Neural cell (in vitro differentiated cells): ENCODE data around the gene EVC. TPM values are rescaled to one million over a fixed set of nuclear protein-coding genes. Genes with fewer than 3 reads are reported as not detected.

Experiments
- H2AFZ ChIP-seq: fragments of 200-600, 300-800 bp; sonication (generic), shearing (Covaris generic); 2 replicates; pipeline ENCODE4 v1.6.0; 2014; ENCODE audit warnings: low read depth, mild to moderate bottlenecking, antibody characterized with exemption, low read length, moderate library complexity
- H3F3A ChIP-seq: fragments of 200-600 bp; shearing (Covaris generic); 2 replicates; pipeline ENCODE4 v1.6.1; 2016; ENCODE audit warnings: mild to moderate bottlenecking, moderate library complexity, mixed read lengths, antibody characterized with exemption, low read length; ENCODE audit not compliant: insufficient read depth, poor library complexity, severe bottlenecking
- H3K27ac ChIP-seq: fragments of 200-600, 300-800 bp; sonication (generic), shearing (Covaris generic); 2 replicates; pipeline ENCODE4 v1.5.1; 2014; ENCODE audit warnings: mild to moderate bottlenecking, low read length, moderate library complexity
- H3K27me3 ChIP-seq: fragments of 300-800, 200-600 bp; sonication (generic), shearing (Covaris generic); 2 replicates; pipeline ENCODE4 v1.6.0; 2014; ENCODE audit warnings: mild to moderate bottlenecking, low read depth, low read length, moderate library complexity; ENCODE audit not compliant: insufficient read depth
- H3K36me3 ChIP-seq: fragments of 300-800, 200-600 bp; sonication (generic), shearing (Covaris generic); 2 replicates; pipeline ENCODE4 v1.5.1; 2014; ENCODE audit warnings: mild to moderate bottlenecking, antibody characterized with exemption, low read length, moderate library complexity; ENCODE audit not compliant: insufficient read depth
- H3K4me2 ChIP-seq: fragments of 300-800, 200-600 bp; sonication (generic), shearing (Covaris generic); 2 replicates; pipeline ENCODE4 v1.6.0; 2014; ENCODE audit warnings: mild to moderate bottlenecking, low read length
- H3K4me3 ChIP-seq: fragments of 300-800, 200-600 bp; sonication (generic), shearing (Covaris generic); 2 replicates; pipeline ENCODE4 v1.5.1; 2014; ENCODE audit warnings: mild to moderate bottlenecking, low read length, moderate library complexity
- H3K79me2 ChIP-seq: fragments of 200-600 bp; shearing (Covaris generic); replicated peaks from 2 replicates; pipeline ENCODE4 v1.6.0; 2014; ENCODE audit warnings: mild to moderate bottlenecking, low read length, moderate library complexity; ENCODE audit not compliant: insufficient read depth
- H3K9ac ChIP-seq: fragments of 300-800, 200-600 bp; sonication (generic), shearing (Covaris generic); 2 replicates; pipeline ENCODE4 v1.6.1; 2016; ENCODE audit warnings: mild to moderate bottlenecking, low read length, mixed read lengths
- H3K9me2 ChIP-seq: fragments of 200-600 bp; shearing (Covaris generic); 2 replicates; pipeline ENCODE4 v1.6.1; 2016; ENCODE audit warnings: mild to moderate bottlenecking, low read length, mixed read lengths; ENCODE audit not compliant: insufficient read depth
- H3K9me3 ChIP-seq: fragments of 200-600, 300-800 bp; sonication (generic), shearing (Covaris generic); 2 replicates; pipeline ENCODE4 v1.6.1; 2016; ENCODE audit warnings: mild to moderate bottlenecking, mixed run types, low read length, moderate library complexity, mixed read lengths
- H4K20me1 ChIP-seq: fragments of 200-600 bp; shearing (Covaris generic); 2 replicates; pipeline ENCODE4 v1.6.1; 2016; ENCODE audit warnings: mild to moderate bottlenecking, mixed run types; ENCODE audit not compliant: insufficient read depth
- CTCF ChIP-seq: fragments of 450-650 bp; IDR thresholded peaks from 2 replicates; pipeline ENCODE4 v1.5.1; 2014; ENCODE audit warnings: antibody characterized with exemption, mild to moderate bottlenecking, moderate library complexity; ENCODE audit not compliant: poor library complexity, severe bottlenecking
- EP300 ChIP-seq: fragments of 450-650 bp; conservative IDR thresholded peaks from 2 replicates; pipeline ENCODE4 v1.6.1; 2014; ENCODE audit warnings: antibody characterized with exemption, mild to moderate bottlenecking, moderate library complexity; ENCODE audit not compliant: poor library complexity, severe bottlenecking
- EZH2 ChIP-seq: fragments of 200-600, 300-800 bp; shearing (Covaris generic), sonication (generic); IDR thresholded peaks from 2 replicates; pipeline ENCODE4 v1.6.1; 2014; ENCODE audit warnings: antibody characterized with exemption, low read length, borderline replicate concordance, mild to moderate bottlenecking; ENCODE audit not compliant: insufficient read depth, poor library complexity, severe bottlenecking
- MXI1 ChIP-seq: fragments of 450-650 bp; conservative IDR thresholded peaks from 2 replicates; pipeline ENCODE4 v1.6.1; 2014; ENCODE audit warnings: antibody characterized with exemption, mild to moderate bottlenecking; ENCODE audit not compliant: poor library complexity, severe bottlenecking
- POLR2AphosphoS5 ChIP-seq: IDR thresholded peaks from 2 replicates; pipeline ENCODE4 v1.6.1; 2012
- RAD21 ChIP-seq: fragments of 450-650 bp; conservative IDR thresholded peaks from 2 replicates; pipeline ENCODE4 v1.6.1; 2014; ENCODE audit warnings: antibody characterized with exemption, mild to moderate bottlenecking, moderate library complexity
- SMC3 ChIP-seq: fragments of 450-650 bp; conservative IDR thresholded peaks from 2 replicates; pipeline ENCODE4 v1.6.1; 2014; ENCODE audit warnings: antibody characterized with exemption, mild to moderate bottlenecking, moderate library complexity; ENCODE audit not compliant: poor library complexity
- TAF1 ChIP-seq: IDR thresholded peaks from 2 replicates; pipeline ENCODE4 v1.6.1; 2012; ENCODE audit warnings: low read depth
- polyA plus RNA-seq: library from polyadenylated mRNA; depleted of rRNA; stranded (reverse); fragments of >200 nt; gene quantifications from 2 replicates; pipeline ENCODE4 v1.2.3, GENCODE V29; 2014
- TF ChIP-seq, protein P1 (sequence below): IDR thresholded peaks from 2 replicates; pipeline ENCODE4 v1.6.1; 2012; ENCODE audit warnings: borderline replicate concordance

Gene EVC
- polyA plus RNA-seq, 1 donor from 2014 or later = 0.48 TPM

- no peak overlapping the region for H3K4me2 ChIP-seq
- no peaks in the 10 kb centered on the region for H3K79me2 ChIP-seq
- no peaks in the 10 kb centered on the region for H4K20me1 ChIP-seq
- TF ChIP-seq CTCF (no peak), TAF1 (no peak), EZH2 (no peak), SMC3 (no peak), MXI1 (no peak), RAD21 (no peak), EP300 (no peak), POLR2AphosphoS5 (no peak)
- TF ChIP-seq, protein P1, sequence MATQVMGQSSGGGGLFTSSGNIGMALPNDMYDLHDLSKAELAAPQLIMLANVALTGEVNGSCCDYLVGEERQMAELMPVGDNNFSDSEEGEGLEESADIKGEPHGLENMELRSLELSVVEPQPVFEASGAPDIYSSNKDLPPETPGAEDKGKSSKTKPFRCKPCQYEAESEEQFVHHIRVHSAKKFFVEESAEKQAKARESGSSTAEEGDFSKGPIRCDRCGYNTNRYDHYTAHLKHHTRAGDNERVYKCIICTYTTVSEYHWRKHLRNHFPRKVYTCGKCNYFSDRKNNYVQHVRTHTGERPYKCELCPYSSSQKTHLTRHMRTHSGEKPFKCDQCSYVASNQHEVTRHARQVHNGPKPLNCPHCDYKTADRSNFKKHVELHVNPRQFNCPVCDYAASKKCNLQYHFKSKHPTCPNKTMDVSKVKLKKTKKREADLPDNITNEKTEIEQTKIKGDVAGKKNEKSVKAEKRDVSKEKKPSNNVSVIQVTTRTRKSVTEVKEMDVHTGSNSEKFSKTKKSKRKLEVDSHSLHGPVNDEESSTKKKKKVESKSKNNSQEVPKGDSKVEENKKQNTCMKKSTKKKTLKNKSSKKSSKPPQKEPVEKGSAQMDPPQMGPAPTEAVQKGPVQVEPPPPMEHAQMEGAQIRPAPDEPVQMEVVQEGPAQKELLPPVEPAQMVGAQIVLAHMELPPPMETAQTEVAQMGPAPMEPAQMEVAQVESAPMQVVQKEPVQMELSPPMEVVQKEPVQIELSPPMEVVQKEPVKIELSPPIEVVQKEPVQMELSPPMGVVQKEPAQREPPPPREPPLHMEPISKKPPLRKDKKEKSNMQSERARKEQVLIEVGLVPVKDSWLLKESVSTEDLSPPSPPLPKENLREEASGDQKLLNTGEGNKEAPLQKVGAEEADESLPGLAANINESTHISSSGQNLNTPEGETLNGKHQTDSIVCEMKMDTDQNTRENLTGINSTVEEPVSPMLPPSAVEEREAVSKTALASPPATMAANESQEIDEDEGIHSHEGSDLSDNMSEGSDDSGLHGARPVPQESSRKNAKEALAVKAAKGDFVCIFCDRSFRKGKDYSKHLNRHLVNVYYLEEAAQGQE = no peak
- no peaks in the 10 kb centered on the region for H3K27me3 ChIP-seq
- no peak overlapping the region for H3K27ac ChIP-seq
- no peak overlapping the region for H2AFZ ChIP-seq
- H3K4me3 ChIP-seq = no peak overlapping the region
- H3K9me2 ChIP-seq = no peaks in the 10 kb centered on the region
- no peaks in the 10 kb centered on the region for H3K36me3 ChIP-seq
- H3K9ac ChIP-seq = no peak overlapping the region
- H3K9me3 ChIP-seq = no peaks in the 10 kb centered on the region
- H3F3A ChIP-seq = no peaks in the 10 kb centered on the region
These were observed 44.2 kb downstream of the EVC start for GRCh38 chr4:5755161-5755560.

DNA sequence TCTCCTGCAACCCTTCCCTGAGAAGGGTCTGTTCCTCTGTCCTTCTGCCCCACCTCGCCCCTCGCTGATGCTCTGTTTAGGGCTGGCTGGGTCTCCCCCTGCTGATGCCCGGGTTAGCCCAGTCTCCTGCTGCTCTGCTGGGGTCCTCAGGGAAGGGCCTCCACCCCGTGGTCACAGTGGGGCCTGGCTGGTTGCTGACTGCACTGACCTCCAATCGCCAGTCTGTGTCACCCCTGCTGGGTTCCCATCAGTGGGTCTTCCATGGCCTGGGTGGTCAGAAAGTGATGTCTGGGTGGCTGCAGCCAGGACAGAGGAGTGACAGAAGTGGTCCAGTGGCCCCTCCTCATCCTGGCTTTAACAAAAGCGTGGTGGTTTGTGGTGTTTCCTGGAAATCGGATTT, 44.7 kb downstream of the EVC start:
- no peaks in the 10 kb centered on the region for H4K20me1 ChIP-seq
- TF ChIP-seq RAD21 (no peak), CTCF (no peak), EP300 (no peak), TAF1 (no peak), SMC3 (no peak), EZH2 (no peak), MXI1 (no peak)
- TF ChIP-seq, protein P1 = no peak
- H3K4me2 ChIP-seq = no peak overlapping the region
- no peaks in the 10 kb centered on the region for H3K36me3 ChIP-seq
- no peaks in the 10 kb centered on the region for H3K9me3 ChIP-seq
- no peak overlapping the region for H3K27ac ChIP-seq
- no peaks in the 10 kb centered on the region for H3K9me2 ChIP-seq
- no peak overlapping the region for H3K4me3 ChIP-seq
- H3K9ac ChIP-seq = no peak overlapping the region
- no peaks in the 10 kb centered on the region for H3F3A ChIP-seq
- no peaks in the 10 kb centered on the region for H3K79me2 ChIP-seq
- no peaks in the 10 kb centered on the region for H3K27me3 ChIP-seq
- H2AFZ ChIP-seq = no peak overlapping the region
